ENCODE measurements around the gene MEIOB.

MEIOB gene

GRCh38 chr16:1794221-1794871 lies 77.6 kb downstream of the MEIOB start:
- DNase-seq, result no peak
- peaks cover 11% of the 10 kb centered on the region for H3K36me3 ChIP-seq (ENCODE audit: control insufficient read depth, insufficient read depth, low read length)
- no peak overlapping the region for H3K4me3 ChIP-seq (ENCODE audit: insufficient read depth, low read depth, low read length, poor library complexity, severe bottlenecking)
- H3K27me3 ChIP-seq (replicated peaks; ENCODE audit: control insufficient read depth, insufficient read depth, low read length, poor library complexity, severe bottlenecking), result no peaks in the 10 kb centered on the region
- H3K27ac ChIP-seq (ENCODE audit: insufficient read depth, low read length, poor library complexity, severe bottlenecking), result no peak overlapping the region
- no peaks in the 10 kb centered on the region for H3K4me1 ChIP-seq (ENCODE audit: control insufficient read depth, insufficient read depth, low read length, poor library complexity, severe bottlenecking)
- no peaks in the 10 kb centered on the region for H3K9me3 ChIP-seq (ENCODE audit: control insufficient read depth, low read length)

- H3K9me3 ChIP-seq (ENCODE audit: control insufficient read depth, low read length), result no peaks in the 10 kb centered on the region
- peaks cover 18% of the 10 kb centered on the region for H3K36me3 ChIP-seq (ENCODE audit: control insufficient read depth, insufficient read depth, low read length)
- H3K27me3 ChIP-seq (replicated peaks; ENCODE audit: control insufficient read depth, insufficient read depth, low read length, poor library complexity, severe bottlenecking), result no peaks in the 10 kb centered on the region
- DNase-seq, result no peak
- no peaks in the 10 kb centered on the region for H3K4me1 ChIP-seq (ENCODE audit: control insufficient read depth, insufficient read depth, low read length, poor library complexity, severe bottlenecking)
- no peak within 1 kb of the TSS for H3K4me3 ChIP-seq (ENCODE audit: insufficient read depth, low read depth, low read length, poor library complexity, severe bottlenecking)
- no peak within 1 kb of the TSS for H3K27ac ChIP-seq (ENCODE audit: insufficient read depth, low read length, poor library complexity, severe bottlenecking)
These were observed 78.3 kb downstream of the MEIOB start, which contains the start of gene IGFALS for GRCh38 chr16:1793578-1794220. IGFALS (minus strand) TSS chr16:1793705; CDS start chr16:1793652, 53 bp downstream.

- Histone ChIP-seq H3K36me3 (ENCODE audit: control insufficient read depth, insufficient read depth, low read length) (peaks cover 24% of the 10 kb centered on the region), H3K27me3 (replicated peaks; ENCODE audit: control insufficient read depth, insufficient read depth, low read length, poor library complexity, severe bottlenecking) (no peaks in the 10 kb centered on the region), H3K4me3 (ENCODE audit: insufficient read depth, low read depth, low read length, poor library complexity, severe bottlenecking) (no peak overlapping the region), H3K4me1 (ENCODE audit: control insufficient read depth, insufficient read depth, low read length, poor library complexity, severe bottlenecking) (no peaks in the 10 kb centered on the region), H3K27ac (ENCODE audit: insufficient read depth, low read length, poor library complexity, severe bottlenecking) (no peak overlapping the region), H3K9me3 (ENCODE audit: control insufficient read depth, low read length) (no peaks in the 10 kb centered on the region)
- no peak for DNase-seq
These were observed 79.0 kb downstream of the MEIOB start for GRCh38 chr16:1792836-1793577.

- Histone ChIP-seq H3K27ac (ENCODE audit: insufficient read depth, low read length, poor library complexity, severe bottlenecking) (no peak overlapping the region), H3K27me3 (replicated peaks; ENCODE audit: control insufficient read depth, insufficient read depth, low read length, poor library complexity, severe bottlenecking) (no peaks in the 10 kb centered on the region), H3K4me3 (ENCODE audit: insufficient read depth, low read depth, low read length, poor library complexity, severe bottlenecking) (no peak overlapping the region), H3K36me3 (ENCODE audit: control insufficient read depth, insufficient read depth, low read length) (peaks cover 32% of the 10 kb centered on the region), H3K4me1 (ENCODE audit: control insufficient read depth, insufficient read depth, low read length, poor library complexity, severe bottlenecking) (no peaks in the 10 kb centered on the region), H3K9me3 (ENCODE audit: control insufficient read depth, low read length) (no peaks in the 10 kb centered on the region)
- DNase-seq, result no peak
These were observed 79.8 kb downstream of the MEIOB start for GRCh38 chr16:1791943-1792812.

GRCh38 chr16:1791256-1791942 lies 80.6 kb downstream of the MEIOB start:
- DNase-seq, result no peak

GRCh38 chr16:1790611-1791255 lies 81.2 kb downstream of the MEIOB start:
- peaks cover 39% of the 10 kb centered on the region for H3K36me3 ChIP-seq (ENCODE audit: control insufficient read depth, insufficient read depth, low read length)
- H3K27ac ChIP-seq (ENCODE audit: insufficient read depth, low read length, poor library complexity, severe bottlenecking), result no peak overlapping the region
- H3K27me3 ChIP-seq (replicated peaks; ENCODE audit: control insufficient read depth, insufficient read depth, low read length, poor library complexity, severe bottlenecking), result no peaks in the 10 kb centered on the region
- DNase-seq, result no peak
- H3K4me1 ChIP-seq (ENCODE audit: control insufficient read depth, insufficient read depth, low read length, poor library complexity, severe bottlenecking), result no peaks in the 10 kb centered on the region
- H3K9me3 ChIP-seq (ENCODE audit: control insufficient read depth, low read length), result no peaks in the 10 kb centered on the region
- no peak overlapping the region for H3K4me3 ChIP-seq (ENCODE audit: insufficient read depth, low read depth, low read length, poor library complexity, severe bottlenecking)

More at GRCh38 chr16:1791256-1791942, 80.6 kb downstream of the MEIOB start:
- H3K9me3 ChIP-seq (ENCODE audit: control insufficient read depth, low read length), result no peaks in the 10 kb centered on the region
- no peaks in the 10 kb centered on the region for H3K27me3 ChIP-seq (replicated peaks; ENCODE audit: control insufficient read depth, insufficient read depth, low read length, poor library complexity, severe bottlenecking)
- H3K4me1 ChIP-seq (ENCODE audit: control insufficient read depth, insufficient read depth, low read length, poor library complexity, severe bottlenecking), result no peaks in the 10 kb centered on the region
- H3K27ac ChIP-seq (ENCODE audit: insufficient read depth, low read length, poor library complexity, severe bottlenecking), result no peak overlapping the region
- H3K4me3 ChIP-seq (ENCODE audit: insufficient read depth, low read depth, low read length, poor library complexity, severe bottlenecking), result no peak overlapping the region
- H3K36me3 ChIP-seq (ENCODE audit: control insufficient read depth, insufficient read depth, low read length), result peaks cover 38% of the 10 kb centered on the region

GRCh38 chr16:1790261-1790610 lies 81.7 kb downstream of the MEIOB start:
- Histone ChIP-seq H3K27me3 (replicated peaks; ENCODE audit: control insufficient read depth, insufficient read depth, low read length, poor library complexity, severe bottlenecking) (no peaks in the 10 kb centered on the region), H3K36me3 (ENCODE audit: control insufficient read depth, insufficient read depth, low read length) (peaks cover 39% of the 10 kb centered on the region), H3K27ac (ENCODE audit: insufficient read depth, low read length, poor library complexity, severe bottlenecking) (no peak overlapping the region), H3K4me1 (ENCODE audit: control insufficient read depth, insufficient read depth, low read length, poor library complexity, severe bottlenecking) (no peaks in the 10 kb centered on the region), H3K4me3 (ENCODE audit: insufficient read depth, low read depth, low read length, poor library complexity, severe bottlenecking) (no peak overlapping the region), H3K9me3 (ENCODE audit: control insufficient read depth, low read length) (no peaks in the 10 kb centered on the region)
- no peak for DNase-seq

GRCh38 chr16:1789643-1790045 lies 82.3 kb downstream of the MEIOB start:
- Histone ChIP-seq H3K27me3 (replicated peaks; ENCODE audit: control insufficient read depth, insufficient read depth, low read length, poor library complexity, severe bottlenecking) (no peaks in the 10 kb centered on the region), H3K27ac (ENCODE audit: insufficient read depth, low read length, poor library complexity, severe bottlenecking) (no peak overlapping the region), H3K9me3 (ENCODE audit: control insufficient read depth, low read length) (no peaks in the 10 kb centered on the region), H3K4me3 (ENCODE audit: insufficient read depth, low read depth, low read length, poor library complexity, severe bottlenecking) (no peak overlapping the region), H3K4me1 (ENCODE audit: control insufficient read depth, insufficient read depth, low read length, poor library complexity, severe bottlenecking) (no peaks in the 10 kb centered on the region), H3K36me3 (ENCODE audit: control insufficient read depth, insufficient read depth, low read length) (peaks cover 39% of the 10 kb centered on the region)
- no peak for DNase-seq

- no peaks in the 10 kb centered on the region for H3K27me3 ChIP-seq (replicated peaks; ENCODE audit: control insufficient read depth, insufficient read depth, low read length, poor library complexity, severe bottlenecking)
- H3K4me3 ChIP-seq (ENCODE audit: insufficient read depth, low read depth, low read length, poor library complexity, severe bottlenecking), result no peak overlapping the region
- no peak for DNase-seq
- H3K27ac ChIP-seq (ENCODE audit: insufficient read depth, low read length, poor library complexity, severe bottlenecking), result no peak overlapping the region
- H3K4me1 ChIP-seq (ENCODE audit: control insufficient read depth, insufficient read depth, low read length, poor library complexity, severe bottlenecking), result no peaks in the 10 kb centered on the region
- H3K36me3 ChIP-seq (ENCODE audit: control insufficient read depth, insufficient read depth, low read length), result peaks cover 39% of the 10 kb centered on the region
- no peaks in the 10 kb centered on the region for H3K9me3 ChIP-seq (ENCODE audit: control insufficient read depth, low read length)
These were observed 83.3 kb downstream of the MEIOB start for GRCh38 chr16:1788708-1789100.

Data from effector memory CD4-positive, alpha-beta T cell (primary cell).